HepG2 (cell line): Measurements from ENCODE around the gene ORC2. TPM values are rescaled to one million over a fixed set of nuclear protein-coding genes. Genes with fewer than 3 reads are reported as not detected.
A peak's percentile ranks its signal among the peaks of the same experiment; 100 is the strongest.

Source experiments
- ARID4A ChIP-seq: sonication (generic); formaldehyde crosslinking; IDR thresholded peaks from 2 replicates; pipeline ENCODE4 v1.5.0; 2020; ENCODE audit warnings: mild to moderate bottlenecking, missing genetic modification reagents, borderline replicate concordance
- ATF5 ChIP-seq: sonication (generic); formaldehyde crosslinking; IDR thresholded peaks from 2 replicates; pipeline ENCODE4 v1.4.0; 2020; ENCODE audit warnings: mild to moderate bottlenecking, low read depth, missing genetic modification reagents
- EEA1 ChIP-seq: sonication (generic); formaldehyde crosslinking; IDR thresholded peaks from 2 replicates; pipeline ENCODE4 v1.5.1; 2020; ENCODE audit warnings: mild to moderate bottlenecking, missing genetic modification reagents, borderline replicate concordance
- GATA4 ChIP-seq: sonication (generic); IDR thresholded peaks from 2 replicates; pipeline ENCODE4 v1.6.1; 2016; ENCODE audit warnings: antibody characterized with exemption, low read depth, borderline replicate concordance
- ISL2 ChIP-seq: sonication (generic); formaldehyde crosslinking; IDR thresholded peaks from 2 replicates; pipeline ENCODE4 v1.5.0; 2020; ENCODE audit warnings: missing genetic modification reagents
- KDM4B ChIP-seq: sonication (generic); formaldehyde crosslinking; IDR thresholded peaks from 2 replicates; pipeline ENCODE4 v1.4.0; 2020; ENCODE audit warnings: missing genetic modification reagents
- MYC ChIP-seq: sonication (generic); formaldehyde crosslinking; IDR thresholded peaks from 2 replicates; pipeline ENCODE4 v1.9.0; 2021; ENCODE audit warnings: missing genetic modification reagents, borderline replicate concordance
- SALL2 ChIP-seq: sonication (generic); formaldehyde crosslinking; IDR thresholded peaks from 2 replicates; pipeline ENCODE4 v1.8.1; 2023; ENCODE audit warnings: mild to moderate bottlenecking, missing genetic modification reagents, inconsistent platforms
- SNAPC2 ChIP-seq: sonication (generic); formaldehyde crosslinking; IDR thresholded peaks from 2 replicates; pipeline ENCODE4 v1.8.1; 2022; ENCODE audit warnings: mild to moderate bottlenecking, missing genetic modification reagents
- THAP8 ChIP-seq: sonication (generic); formaldehyde crosslinking; IDR thresholded peaks from 2 replicates; pipeline ENCODE4 v1.5.1; 2020; ENCODE audit warnings: missing genetic modification reagents, mild to moderate bottlenecking, borderline replicate concordance
- TP53 ChIP-seq: sonication (generic); formaldehyde crosslinking; conservative IDR thresholded peaks from 2 replicates; pipeline ENCODE4 v1.4.0; 2020; ENCODE audit warnings: missing genetic modification reagents
- ZNF563 ChIP-seq: sonication (generic); formaldehyde crosslinking; IDR thresholded peaks from 2 replicates; pipeline ENCODE4 v1.8.0; 2022; ENCODE audit warnings: mild to moderate bottlenecking, moderate library complexity, missing genetic modification reagents
- ZNF652 ChIP-seq: IDR thresholded peaks from 2 replicates; pipeline ENCODE4 v1.6.1; 2016; ENCODE audit warnings: low read depth, borderline replicate concordance
- ZNF766 ChIP-seq: sonication (generic); formaldehyde crosslinking; IDR thresholded peaks from 2 replicates; pipeline ENCODE4 v1.5.0; 2020; ENCODE audit warnings: missing genetic modification reagents, borderline replicate concordance
- ZNF788 ChIP-seq: sonication (generic); formaldehyde crosslinking; IDR thresholded peaks from 2 replicates; pipeline ENCODE4 v1.5.0; 2020; ENCODE audit warnings: mild to moderate bottlenecking, missing genetic modification reagents, borderline replicate concordance
- ZNF891 ChIP-seq: sonication (generic); formaldehyde crosslinking; IDR thresholded peaks from 2 replicates; pipeline ENCODE4 v1.5.0; 2020; ENCODE audit warnings: mild to moderate bottlenecking, missing genetic modification reagents
- polyA plus RNA-seq, 8 experiments: library from polyadenylated mRNA; depleted of rRNA in 3 of 8; stranded (reverse) in 7 of 8; unstranded in 1 of 8; fragments of >200 nt; fragmentation: Illumina TruSeq in 4 of 8; extraction: Trizol in 4 of 8; gene quantifications; 2 replicates each; pipeline versions ENCODE4 v1.2.1 to v1.2.3, GENCODE V29; 2011 to 2016; ENCODE audit warnings: low read depth in 4 of 8, missing spikeins in 1 of 8, mixed read lengths in 1 of 8; ENCODE audit not compliant: insufficient read depth in 1 of 8
- total RNA-seq, 5 experiments: library from RNA; depleted of rRNA; stranded (reverse); fragments of >200 nt; fragmentation: Illumina TruSeq; extraction: Trizol; gene quantifications; 2 replicates each; pipeline ENCODE4 v1.2.3, GENCODE V29; 2016; ENCODE audit warnings: low read depth in 1 of 5
- TF ChIP-seq, protein P1 (sequence below), 2 experiments: fragments of 450-650 bp in 1 of 2; sonication (generic) in 1 of 2; formaldehyde crosslinking; IDR thresholded peaks; 2 replicates each; pipeline versions ENCODE4 v1.5.0 to v1.8.0; 2020 to 2022; ENCODE audit warnings: mild to moderate bottlenecking in 1 of 2, missing genetic modification reagents in 1 of 2
- TF ChIP-seq, protein P2 (sequence below): sonication (generic); formaldehyde crosslinking; IDR thresholded peaks from 2 replicates; pipeline ENCODE4 v1.5.1; 2020; ENCODE audit warnings: mild to moderate bottlenecking, missing genetic modification reagents, moderate library complexity
- TF ChIP-seq, protein P3 (sequence below): IDR thresholded peaks from 2 replicates; pipeline ENCODE4 v1.6.1; 2016

The ORC2 gene
- total and polyA plus RNA-seq, 2 of the 13 experiments (the other 11 are each of a cell fraction or from before 2014, with no cell fraction given), result 19.3 to 73.5 TPM

GRCh38 chr2:200864176-200865034, 99.1 kb downstream of the ORC2 start, which contains the start of gene CLK1 (continued):
- TF ChIP-seq, protein P1, sequence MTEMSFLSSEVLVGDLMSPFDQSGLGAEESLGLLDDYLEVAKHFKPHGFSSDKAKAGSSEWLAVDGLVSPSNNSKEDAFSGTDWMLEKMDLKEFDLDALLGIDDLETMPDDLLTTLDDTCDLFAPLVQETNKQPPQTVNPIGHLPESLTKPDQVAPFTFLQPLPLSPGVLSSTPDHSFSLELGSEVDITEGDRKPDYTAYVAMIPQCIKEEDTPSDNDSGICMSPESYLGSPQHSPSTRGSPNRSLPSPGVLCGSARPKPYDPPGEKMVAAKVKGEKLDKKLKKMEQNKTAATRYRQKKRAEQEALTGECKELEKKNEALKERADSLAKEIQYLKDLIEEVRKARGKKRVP (CRISPR knock-in tag; IDR thresholded peaks at IDR 0.05), result no peak; a peak in 1 of 4 replicates
- TF ChIP-seq EEA1 (CRISPR knock-in tag) (peak; percentile 98), THAP8 (peak; percentile 93; the same call in 1 of the 2 replicates), KDM4B (CRISPR knock-in tag) (peak; percentile 57), ZNF788 (CRISPR knock-in tag) (peak; percentile 96), ISL2 (CRISPR knock-in tag) (peak; percentile 82), GATA4 (peak; percentile 90), ARID4A (peak; percentile 99), SNAPC2 (CRISPR knock-in tag) (peak; percentile 97), ATF5 (CRISPR knock-in tag) (0 out of 2 replicates have a peak, but pooled peaks have one; percentile 36), ZNF563 (CRISPR knock-in tag) (peak; percentile 80), SALL2 (peak; percentile 99), ZNF766 (CRISPR knock-in tag) (peak; percentile 93), ZNF891 (peak; percentile 96), ZNF652 (CRISPR knock-in tag) (no peak; the same call in 1 of the 2 replicates), TP53 (CRISPR knock-in tag) (peak; percentile 81), MYC (CRISPR knock-in tag) (peak; percentile 93)
- TF ChIP-seq, protein P2, sequence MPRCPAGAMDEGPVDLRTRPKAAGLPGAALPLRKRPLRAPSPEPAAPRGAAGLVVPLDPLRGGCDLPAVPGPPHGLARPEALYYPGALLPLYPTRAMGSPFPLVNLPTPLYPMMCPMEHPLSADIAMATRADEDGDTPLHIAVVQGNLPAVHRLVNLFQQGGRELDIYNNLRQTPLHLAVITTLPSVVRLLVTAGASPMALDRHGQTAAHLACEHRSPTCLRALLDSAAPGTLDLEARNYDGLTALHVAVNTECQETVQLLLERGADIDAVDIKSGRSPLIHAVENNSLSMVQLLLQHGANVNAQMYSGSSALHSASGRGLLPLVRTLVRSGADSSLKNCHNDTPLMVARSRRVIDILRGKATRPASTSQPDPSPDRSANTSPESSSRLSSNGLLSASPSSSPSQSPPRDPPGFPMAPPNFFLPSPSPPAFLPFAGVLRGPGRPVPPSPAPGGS (CRISPR knock-in tag), result peak; percentile 94
- TF ChIP-seq, protein P3, sequence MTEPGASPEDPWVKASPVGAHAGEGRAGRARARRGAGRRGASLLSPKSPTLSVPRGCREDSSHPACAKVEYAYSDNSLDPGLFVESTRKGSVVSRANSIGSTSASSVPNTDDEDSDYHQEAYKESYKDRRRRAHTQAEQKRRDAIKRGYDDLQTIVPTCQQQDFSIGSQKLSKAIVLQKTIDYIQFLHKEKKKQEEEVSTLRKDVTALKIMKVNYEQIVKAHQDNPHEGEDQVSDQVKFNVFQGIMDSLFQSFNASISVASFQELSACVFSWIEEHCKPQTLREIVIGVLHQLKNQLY (CRISPR knock-in tag), result peak; percentile 91
